CD4-positive, CD25-positive, alpha-beta regulatory T cell (primary cell): ENCODE results near the gene GCNA. TPM values are rescaled to one million over a fixed set of nuclear protein-coding genes. Genes with fewer than 3 reads are reported as not detected.
"Not testable (repeated sequence)": the region's sequence is repeated elsewhere in the genome, so short reads cannot be mapped to it uniquely, and the experiment has no call there.

ENCODE experiments used
- ATAC-seq, 2 donors: fragments of 150-1000 bp; cut with Tn5 transposase; one replicate each; pipeline ENCODE4 v1.10.0; 2021; ENCODE audit warnings: low read depth in 2 of 2, moderate number of reproducible peaks in 2 of 2, moderate library complexity in 1 of 2
- DNase-seq, 3 donors: peaks; one replicate each; pipeline versions ENCODE4 v3.0.0 to v3.0.0-alpha.2; 2012 to 2022; ENCODE audit warnings: mixed read lengths in 1 of 3
- H3K27ac ChIP-seq: one replicate; pipeline ENCODE4 v1.7.0; 2013; ENCODE audit warnings: mild to moderate bottlenecking, low read length; ENCODE audit not compliant: insufficient read depth, poor library complexity, severe bottlenecking
- H3K27me3 ChIP-seq: one replicate; pipeline ENCODE4 v1.7.0; 2013; ENCODE audit warnings: low read length; ENCODE audit not compliant: control insufficient read depth, insufficient read depth
- H3K36me3 ChIP-seq: one replicate; pipeline ENCODE4 v1.7.0; 2013; ENCODE audit warnings: mild to moderate bottlenecking, low read length, moderate library complexity; ENCODE audit not compliant: control insufficient read depth, insufficient read depth
- H3K4me1 ChIP-seq: 2 replicates; pipeline ENCODE4 v1.7.0; 2013; ENCODE audit warnings: mild to moderate bottlenecking, low read length; ENCODE audit not compliant: insufficient read depth, control insufficient read depth, poor library complexity, severe bottlenecking
- H3K4me3 ChIP-seq: one replicate; pipeline ENCODE4 v1.7.0; 2013; ENCODE audit warnings: low read depth, mild to moderate bottlenecking, low read length, moderate library complexity
- H3K9me3 ChIP-seq, 2 experiments: 1 replicate in 1 of 2; 2 replicates in 1 of 2; pipeline ENCODE4 v1.7.0; 2013; ENCODE audit warnings: low read length in 2 of 2, mild to moderate bottlenecking in 1 of 2, moderate library complexity in 1 of 2; ENCODE audit not compliant: control insufficient read depth in 2 of 2
- H3K27ac Mint-ChIP-seq, 3 donors: one replicate each; pipeline ENCODE4 v1.8.0; 2020 to 2022; ENCODE audit warnings: mild to moderate bottlenecking in 3 of 3, mixed read lengths in 3 of 3, moderate library complexity in 2 of 3
- H3K27me3 Mint-ChIP-seq: one replicate; pipeline ENCODE4 v1.8.0; 2022; ENCODE audit warnings: mild to moderate bottlenecking, mixed read lengths
- H3K36me3 Mint-ChIP-seq: one replicate; pipeline ENCODE4 v1.8.0; 2020; ENCODE audit warnings: mixed read lengths
- H3K4me1 Mint-ChIP-seq, 4 donors: one replicate each; pipeline ENCODE4 v1.8.0; 2020 to 2022; ENCODE audit warnings: mixed read lengths in 4 of 4, mild to moderate bottlenecking in 1 of 4
- H3K4me3 Mint-ChIP-seq, 4 donors: one replicate each; pipeline ENCODE4 v1.8.0; 2020 to 2022; ENCODE audit warnings: mild to moderate bottlenecking in 4 of 4, mixed read lengths in 4 of 4, moderate library complexity in 3 of 4
- H3K9me3 Mint-ChIP-seq, 7 donors: one replicate each; pipeline ENCODE4 v1.8.0; 2020 to 2022; ENCODE audit warnings: mixed read lengths in 7 of 7, mild to moderate bottlenecking in 3 of 7, moderate library complexity in 2 of 7
- polyA plus RNA-seq, 4 donors: library from polyadenylated mRNA; unstranded; fragments of 300-500 nt; fragmentation: Illumina TruSeq; gene quantifications; one replicate each; pipeline ENCODE4 v1.2.3, GENCODE V29; 2021
- total RNA-seq: library from RNA; stranded (reverse); gene quantifications from one replicate; pipeline ENCODE4 v1.2.3, GENCODE V29; 2022

Gene GCNA
- total and polyA plus RNA-seq, 5 donors from 2014 or later = 0.20 to 3.7 (median 0.57) TPM

DNA sequence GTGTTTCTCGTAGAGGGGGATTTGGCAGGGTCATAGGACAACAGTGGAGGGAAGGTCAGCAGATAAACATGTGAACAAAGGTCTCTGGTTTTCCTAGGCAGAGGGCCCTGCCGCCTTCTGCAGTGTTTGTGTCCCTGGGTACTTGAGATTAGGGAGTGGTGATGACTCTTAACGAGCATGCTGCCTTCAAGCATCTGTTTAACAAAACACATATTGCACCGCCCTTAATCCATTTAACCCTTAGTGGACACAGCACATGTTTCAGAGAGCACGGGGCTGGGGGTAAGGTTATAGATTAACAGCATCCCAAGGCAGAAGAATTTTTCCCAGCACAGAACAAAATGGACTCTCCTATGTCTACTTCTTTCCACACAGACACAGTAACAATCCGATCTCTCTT lies 66.2 kb downstream of the GCNA start:
- H3K4me1 Mint-ChIP-seq, H3K9me3 ChIP-seq, H3K36me3 ChIP-seq, H3K27ac ChIP-seq, H3K9me3 Mint-ChIP-seq, H3K27me3 Mint-ChIP-seq, H3K36me3 Mint-ChIP-seq, ATAC-seq, H3K27me3 ChIP-seq, H3K27ac Mint-ChIP-seq, H3K4me3 Mint-ChIP-seq, DNase-seq, H3K4me1 ChIP-seq, H3K4me3 ChIP-seq: not testable (repeated sequence)

DNA sequence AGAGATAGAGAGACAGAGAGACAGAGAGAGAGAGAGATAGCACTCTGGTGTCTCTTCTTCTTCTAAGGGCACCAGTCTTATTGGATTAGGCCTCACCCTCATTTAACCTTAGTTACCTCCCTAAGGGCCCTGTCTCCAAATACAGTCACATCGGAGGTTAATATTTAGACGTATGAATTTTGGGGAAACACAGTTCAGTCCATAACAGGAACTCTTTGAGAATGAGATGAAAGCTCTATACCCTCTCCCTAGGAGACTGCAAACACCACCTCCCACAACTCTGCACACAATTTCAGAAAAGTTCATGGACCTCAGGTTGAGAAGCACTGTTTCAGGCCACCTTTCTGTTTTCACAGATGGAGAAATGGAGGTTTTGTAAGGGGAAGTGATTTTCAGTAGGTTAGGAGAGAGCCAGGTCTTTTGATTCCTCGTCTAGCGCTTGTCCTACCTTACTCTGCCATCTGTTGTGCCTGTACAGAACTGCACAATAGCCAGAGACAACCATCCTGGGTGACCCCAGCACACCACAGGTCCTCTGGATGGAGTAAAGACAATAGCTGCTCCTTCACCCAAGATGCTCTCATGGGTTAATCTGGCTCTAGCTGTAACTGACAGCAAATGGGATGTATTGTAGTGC lies 72.2 kb downstream of the GCNA start:
- H3K9me3 ChIP-seq = no peaks in the 10 kb centered on the region
- H3K4me1 ChIP-seq = peaks cover 5% of the 10 kb centered on the region
- Mint-ChIP-seq H3K4me3 (no peak overlapping the region), H3K9me3 (no peaks in the 10 kb centered on the region), H3K36me3 (no peaks in the 10 kb centered on the region), H3K27ac (peak overlapping the region in 1 of 3 donors; percentile 17), H3K27me3 (no peaks in the 10 kb centered on the region), H3K4me1 (peaks cover 0 to 11% (median 4%) of the 10 kb centered on the region in 4 donors)
- no peak overlapping the region for H3K4me3 ChIP-seq
- no peak overlapping the region for H3K27ac ChIP-seq
- ATAC-seq (peak; percentile 68 to 71), DNase-seq (peak in 2 of 3 donors; percentile 26 to 60)
- no peaks in the 10 kb centered on the region for H3K27me3 ChIP-seq
- no peaks in the 10 kb centered on the region for H3K36me3 ChIP-seq

DNA sequence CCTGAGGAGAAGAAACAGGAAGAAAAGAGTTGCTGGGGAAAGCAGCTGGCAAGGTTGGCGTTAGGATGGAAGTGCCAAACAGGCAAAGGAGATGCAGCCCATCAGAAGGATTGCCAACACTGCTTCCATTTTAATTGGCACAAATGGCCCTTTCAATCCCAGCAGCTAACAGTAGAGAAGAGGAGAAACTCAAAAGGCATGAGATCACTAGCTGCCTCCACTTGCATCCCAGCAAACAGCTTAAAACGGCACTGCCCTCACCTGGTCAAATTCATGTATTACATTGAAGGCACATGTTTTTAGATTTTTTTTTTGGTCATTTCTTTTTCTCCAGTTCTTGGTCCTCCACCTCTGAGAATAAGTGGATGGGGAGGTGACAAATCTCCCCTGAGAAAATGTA lies 74.2 kb downstream of the GCNA start:
- Histone ChIP-seq H3K27ac (no peak overlapping the region), H3K27me3 (no peaks in the 10 kb centered on the region), H3K36me3 (no peaks in the 10 kb centered on the region), H3K4me1 (peaks cover 5% of the 10 kb centered on the region), H3K9me3 (no peaks in the 10 kb centered on the region), H3K4me3 (no peak overlapping the region)
- peak; percentile 9 to 78 (median 59) for DNase-seq
- H3K4me3 Mint-ChIP-seq = no peak overlapping the region
- peaks cover 0 to 11% (median 4%) of the 10 kb centered on the region in 4 donors for H3K4me1 Mint-ChIP-seq
- no peaks in the 10 kb centered on the region for H3K9me3 Mint-ChIP-seq
- no peaks in the 10 kb centered on the region for H3K36me3 Mint-ChIP-seq
- peak; percentile 46 to 64 for ATAC-seq
- no peaks in the 10 kb centered on the region for H3K27me3 Mint-ChIP-seq
- peak overlapping the region in 1 of 3 donors; percentile 47 for H3K27ac Mint-ChIP-seq

DNA sequence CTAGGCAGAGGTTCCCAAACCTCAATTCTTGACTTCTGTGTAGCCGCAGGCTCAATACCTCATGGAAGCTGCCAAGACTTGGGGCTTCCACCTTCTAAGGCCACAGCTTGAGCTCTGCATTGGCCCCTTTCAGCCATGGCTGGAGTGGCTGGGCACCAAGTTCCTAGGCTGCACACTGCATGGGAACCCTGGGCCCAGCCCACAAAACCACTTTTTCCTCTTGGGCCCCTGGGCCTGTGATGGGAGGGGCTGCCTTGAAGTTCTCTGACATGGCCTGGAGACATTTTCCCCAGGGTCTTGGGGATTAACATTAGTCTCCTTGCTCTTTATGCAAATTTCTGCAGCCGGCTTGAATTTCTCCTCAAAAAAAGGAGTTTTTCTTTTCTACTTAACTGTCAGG lies 75.1 kb downstream of the GCNA start:
- Histone ChIP-seq H3K4me1 (peaks cover 5% of the 10 kb centered on the region), H3K27me3 (no peaks in the 10 kb centered on the region), H3K9me3 (no peaks in the 10 kb centered on the region), H3K36me3 (no peaks in the 10 kb centered on the region), H3K27ac (no peak overlapping the region), H3K4me3 (no peak overlapping the region)
- H3K9me3 Mint-ChIP-seq = no peaks in the 10 kb centered on the region
- no peaks in the 10 kb centered on the region for H3K36me3 Mint-ChIP-seq
- peaks cover 0 to 11% (median 4%) of the 10 kb centered on the region in 4 donors for H3K4me1 Mint-ChIP-seq
- peaks cover 5% of the 10 kb centered on the region for H3K27me3 Mint-ChIP-seq
- ATAC-seq (no peak), DNase-seq (no peak)
- H3K4me3 Mint-ChIP-seq = no peak overlapping the region
- no peak overlapping the region for H3K27ac Mint-ChIP-seq

DNA sequence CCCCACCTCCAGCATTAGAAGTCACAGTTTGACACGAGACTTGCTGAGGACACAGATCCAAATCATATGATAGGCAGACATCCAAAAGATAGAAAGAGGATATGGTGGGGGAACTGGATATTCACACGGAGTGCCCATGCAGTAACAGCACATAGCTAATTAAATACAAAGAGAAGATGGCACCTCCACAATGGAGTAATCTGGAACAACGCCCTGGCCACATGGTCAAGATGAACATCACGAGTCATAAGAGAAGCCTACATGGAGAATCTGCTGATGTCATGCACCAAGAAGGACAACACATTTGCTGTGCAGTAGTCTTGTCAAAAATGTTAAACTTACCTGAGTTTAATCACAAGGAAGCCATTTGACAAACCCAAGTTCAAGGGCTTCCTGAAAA lies 79.0 kb downstream of the GCNA start:
- H3K4me1 Mint-ChIP-seq = peaks cover 0 to 4% (median 2%) of the 10 kb centered on the region in 4 donors
- H3K27me3 ChIP-seq = no peaks in the 10 kb centered on the region
- ATAC-seq (no peak), DNase-seq (no peak)
- H3K36me3 ChIP-seq = no peaks in the 10 kb centered on the region
- no peak overlapping the region for H3K4me3 ChIP-seq
- peaks cover 9% of the 10 kb centered on the region for H3K27me3 Mint-ChIP-seq
- no peaks in the 10 kb centered on the region for H3K9me3 Mint-ChIP-seq
- H3K9me3 ChIP-seq = no peaks in the 10 kb centered on the region
- no peak overlapping the region for H3K27ac Mint-ChIP-seq
- no peaks in the 10 kb centered on the region for H3K36me3 Mint-ChIP-seq
- H3K4me1 ChIP-seq = no peaks in the 10 kb centered on the region
- H3K4me3 Mint-ChIP-seq = no peak overlapping the region
- H3K27ac ChIP-seq = no peak overlapping the region

DNA sequence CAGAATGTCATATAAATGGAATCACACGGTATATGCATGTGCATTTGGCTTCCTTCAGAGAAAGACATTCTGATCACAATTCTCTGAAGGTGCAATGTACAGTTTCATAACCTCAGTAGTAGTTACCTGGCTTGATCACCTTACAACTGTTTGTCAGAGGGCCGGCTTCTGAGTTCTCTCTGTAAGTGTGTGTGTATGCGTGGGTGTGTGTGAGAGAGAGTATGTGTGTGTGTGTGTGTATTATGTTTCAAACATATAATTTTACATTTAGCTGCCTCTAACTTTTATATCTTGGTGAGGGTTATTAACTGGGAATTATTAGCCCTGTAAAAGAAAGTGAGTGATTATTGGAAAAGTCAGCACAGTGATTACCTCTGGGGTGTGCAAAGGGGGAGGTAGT lies 81.1 kb downstream of the GCNA start:
- no peaks in the 10 kb centered on the region for H3K9me3 ChIP-seq
- H3K9me3 Mint-ChIP-seq = no peaks in the 10 kb centered on the region
- no peaks in the 10 kb centered on the region for H3K36me3 ChIP-seq
- DNase-seq (no peak), ATAC-seq (no peak)
- H3K27me3 ChIP-seq = no peaks in the 10 kb centered on the region
- no peak overlapping the region for H3K27ac Mint-ChIP-seq
- H3K27me3 Mint-ChIP-seq = peaks cover 9% of the 10 kb centered on the region
- H3K4me1 Mint-ChIP-seq = peaks cover 0 to 17% (median 8%) of the 10 kb centered on the region in 4 donors
- peaks cover 3% of the 10 kb centered on the region for H3K4me1 ChIP-seq
- no peak overlapping the region for H3K4me3 Mint-ChIP-seq
- no peak overlapping the region for H3K27ac ChIP-seq
- no peaks in the 10 kb centered on the region for H3K36me3 Mint-ChIP-seq
- no peak overlapping the region for H3K4me3 ChIP-seq

DNA sequence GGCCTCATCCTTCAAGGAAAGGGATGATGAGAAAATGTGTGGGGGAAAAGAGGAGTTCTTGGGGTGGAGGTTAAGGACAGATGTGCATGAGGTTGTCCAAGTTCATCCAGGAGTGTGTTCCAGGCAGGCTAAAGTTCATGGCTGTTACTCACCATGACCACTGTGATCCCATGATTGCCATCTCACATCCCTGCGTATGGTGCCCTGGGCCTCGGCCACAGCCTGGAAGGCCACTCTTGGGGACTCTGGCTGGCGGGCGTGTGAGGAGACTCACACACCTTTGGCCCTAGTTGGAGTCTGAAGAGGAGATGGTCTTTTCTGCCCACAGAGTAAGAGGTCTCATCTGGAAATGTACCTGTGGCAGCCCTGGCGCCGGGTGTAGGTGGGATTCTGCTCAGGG lies 81.7 kb downstream of the GCNA start:
- no peak overlapping the region for H3K4me3 ChIP-seq
- H3K4me1 ChIP-seq = peaks cover 3% of the 10 kb centered on the region
- no peak for DNase-seq
- H3K4me3 Mint-ChIP-seq = no peak overlapping the region
- H3K27me3 Mint-ChIP-seq = peaks cover 9% of the 10 kb centered on the region
- no peak for ATAC-seq
- H3K36me3 Mint-ChIP-seq = no peaks in the 10 kb centered on the region
- H3K9me3 ChIP-seq = no peaks in the 10 kb centered on the region
- H3K36me3 ChIP-seq = no peaks in the 10 kb centered on the region
- H3K9me3 Mint-ChIP-seq = no peaks in the 10 kb centered on the region
- H3K4me1 Mint-ChIP-seq = peaks cover 0 to 17% (median 8%) of the 10 kb centered on the region in 4 donors
- H3K27me3 ChIP-seq = no peaks in the 10 kb centered on the region
- H3K27ac Mint-ChIP-seq = no peak overlapping the region
- no peak overlapping the region for H3K27ac ChIP-seq
